KMS-11 (cell line): Measurements from ENCODE around the gene GHITM.

Experiments used
- H2AFZ ChIP-seq: fragments of 200-600 bp; sonication (generic); 2 replicates; pipeline ENCODE4 v1.6.1; 2016; ENCODE audit warnings: antibody characterized with exemption, mixed run types, low read depth
- H3K27ac ChIP-seq: fragments of 200-600 bp; sonication (generic); 2 replicates; pipeline ENCODE4 v1.6.1; 2016; ENCODE audit warnings: mild to moderate bottlenecking, mixed run types
- H3K27me3 ChIP-seq: fragments of 200-600 bp; sonication (generic); 2 replicates; pipeline ENCODE4 v1.6.1; 2017; ENCODE audit warnings: mild to moderate bottlenecking, low read depth, mixed run types, moderate library complexity; ENCODE audit not compliant: insufficient read depth
- H3K36me3 ChIP-seq: fragments of 200-600 bp; sonication (generic); 2 replicates; pipeline ENCODE4 v1.6.1; 2017; ENCODE audit warnings: mild to moderate bottlenecking, mixed run types; ENCODE audit not compliant: insufficient read depth
- H3K4me1 ChIP-seq: fragments of 200-600 bp; sonication (generic); 2 replicates; pipeline ENCODE4 v1.6.1; 2016; ENCODE audit warnings: mild to moderate bottlenecking, low read depth, mixed run types; ENCODE audit not compliant: poor library complexity, severe bottlenecking
- H3K4me2 ChIP-seq: fragments of 200-600 bp; sonication (generic); 2 replicates; pipeline ENCODE4 v1.7.0; 2016; ENCODE audit warnings: mild to moderate bottlenecking, mixed run types
- H3K4me3 ChIP-seq: fragments of 200-600 bp; sonication (generic); IDR thresholded peaks from 2 replicates; pipeline ENCODE4 v1.6.1; 2017; ENCODE audit warnings: low read depth, low read length, mixed read lengths; ENCODE audit not compliant: insufficient read depth
- H3K79me2 ChIP-seq: fragments of 200-600 bp; sonication (generic); 2 replicates; pipeline ENCODE4 v1.6.1; 2016; ENCODE audit warnings: low read depth, mixed run types; ENCODE audit not compliant: insufficient read depth
- H3K9ac ChIP-seq: fragments of 200-600 bp; sonication (generic); 2 replicates; pipeline ENCODE4 v1.6.1; 2016; ENCODE audit warnings: mild to moderate bottlenecking, mixed run types
- H4K20me1 ChIP-seq: fragments of 200-600 bp; sonication (generic); 2 replicates; pipeline ENCODE4 v1.6.1; 2016; ENCODE audit warnings: mild to moderate bottlenecking, mixed run types; ENCODE audit not compliant: insufficient read depth
- CTCF ChIP-seq: fragments of 200-600 bp; sonication (generic); conservative IDR thresholded peaks from 2 replicates; pipeline ENCODE4 v1.6.1; 2017; ENCODE audit warnings: low read depth, mild to moderate bottlenecking, antibody characterized with exemption, low read length, moderate library complexity, mixed read lengths

GHITM gene

GRCh38 chr10:84139126-84140035 is at the start of gene GHITM:
Gene GHITM, plus strand, starts transcription at chr10:84139509. Its CDS starts 1,992 bp downstream, at chr10:84141501.
- H3K4me3 ChIP-seq = no peak within 1 kb of the TSS
- H3K27ac ChIP-seq = peak within 1 kb of the TSS; percentile 95
- TF ChIP-seq CTCF = no peak
- peak within 1 kb of the TSS; percentile 98 for H3K9ac ChIP-seq
- no peaks in the 10 kb centered on the region for H3K27me3 ChIP-seq
- peaks cover 24% of the 10 kb centered on the region for H3K4me1 ChIP-seq
- H3K36me3 ChIP-seq = peaks cover 11% of the 10 kb centered on the region; the same call in 1 of the 2 replicates
- no peaks in the 10 kb centered on the region for H4K20me1 ChIP-seq
- peak within 1 kb of the TSS; percentile 92 for H3K4me2 ChIP-seq
- peak within 1 kb of the TSS; percentile 71 for H2AFZ ChIP-seq
- peaks cover 46% of the 10 kb centered on the region for H3K79me2 ChIP-seq

- H3K36me3 ChIP-seq = no peaks in the 10 kb centered on the region
- no peak overlapping the region for H3K4me2 ChIP-seq
- no peak overlapping the region for H3K27ac ChIP-seq
- no peaks in the 10 kb centered on the region for H3K79me2 ChIP-seq
- H3K9ac ChIP-seq = no peak overlapping the region
- no peak for TF ChIP-seq CTCF
- H3K27me3 ChIP-seq = no peaks in the 10 kb centered on the region
- no peaks in the 10 kb centered on the region for H4K20me1 ChIP-seq
- no peaks in the 10 kb centered on the region for H3K4me1 ChIP-seq
- no peak overlapping the region for H2AFZ ChIP-seq
- H3K4me3 ChIP-seq = no peak overlapping the region
Observed at GRCh38 chr10:84095811-84096497, 43.4 kb upstream of the GHITM start.

- Histone ChIP-seq H3K9ac (no peak overlapping the region), H4K20me1 (no peaks in the 10 kb centered on the region), H3K4me2 (no peak overlapping the region), H3K79me2 (no peaks in the 10 kb centered on the region), H3K4me1 (no peaks in the 10 kb centered on the region), H3K4me3 (no peak overlapping the region), H3K27me3 (no peaks in the 10 kb centered on the region), H2AFZ (no peak overlapping the region), H3K36me3 (no peaks in the 10 kb centered on the region), H3K27ac (no peak overlapping the region)
- TF ChIP-seq CTCF = peak; percentile 65
Observed at GRCh38 chr10:84097787-84098353, 41.4 kb upstream of the GHITM start.

- Histone ChIP-seq H3K79me2 (no peaks in the 10 kb centered on the region), H3K4me1 (no peaks in the 10 kb centered on the region), H3K4me2 (no peak overlapping the region), H3K9ac (no peak overlapping the region), H2AFZ (no peak overlapping the region), H3K4me3 (no peak overlapping the region), H3K27me3 (no peaks in the 10 kb centered on the region), H3K27ac (no peak overlapping the region), H3K36me3 (no peaks in the 10 kb centered on the region), H4K20me1 (no peaks in the 10 kb centered on the region)
- no peak for TF ChIP-seq CTCF
Observed at GRCh38 chr10:84098667-84099066, 40.6 kb upstream of the GHITM start.
